OCI-LY7 (cell line): ENCODE results near the gene AJUBA. TPM values are rescaled to one million over a fixed set of nuclear protein-coding genes. Genes with fewer than 3 reads are reported as not detected.

Experiments
- BruUV-seq: library from RNA; stranded (reverse); fragments of 400-500 nt; replicated peaks from 2 replicates; lab custom pipeline; 2021; lab: Mats Ljungman, UMichigan
- CTCF ChIA-PET: fragments of 300-600 bp; sonication (Branson Sonifier 250); formaldehyde crosslinking; loops from one replicate; lab custom pipeline; 2022; ENCODE audit warnings: antibody characterized with exemption; ENCODE audit not compliant: unreplicated experiment; lab: Charles Lee
- POLR2A ChIA-PET: fragments of 300-600 bp; sonication (Branson Sonifier 250); formaldehyde crosslinking; loops from one replicate; lab custom pipeline; 2022; ENCODE audit warnings: antibody characterized with exemption; lab: Charles Lee
- DNase-seq: peaks from one replicate; pipeline ENCODE4 v3.0.0-alpha.2; 2015; ENCODE audit warnings: low spot score
- H2AFZ ChIP-seq: fragments of 200-600 bp; sonication (generic), shearing (Covaris generic); 2 replicates; pipeline ENCODE4 v1.6.1; 2014; ENCODE audit warnings: mild to moderate bottlenecking, antibody characterized with exemption, low read length, moderate library complexity
- H3K27ac ChIP-seq: fragments of 200-600 bp; sonication (generic); 2 replicates; pipeline ENCODE4 v1.5.1; 2014; ENCODE audit warnings: mixed run types, low read depth, mild to moderate bottlenecking, moderate library complexity, low read length, inconsistent platforms; ENCODE audit not compliant: poor library complexity, severe bottlenecking
- H3K36me3 ChIP-seq: fragments of 200-600 bp; sonication (generic); 2 replicates; pipeline ENCODE4 v1.6.1; 2014; ENCODE audit warnings: mild to moderate bottlenecking, antibody characterized with exemption, low read length, moderate library complexity, mixed read lengths; ENCODE audit not compliant: insufficient read depth
- H3K4me1 ChIP-seq: fragments of 200-600 bp; sonication (generic); 2 replicates; pipeline ENCODE4 v1.5.1; 2014; ENCODE audit warnings: mild to moderate bottlenecking, low read length; ENCODE audit not compliant: insufficient read depth, poor library complexity, severe bottlenecking
- H3K4me2 ChIP-seq: fragments of 200-600 bp; sonication (generic); 2 replicates; pipeline ENCODE4 v1.6.1; 2014; ENCODE audit warnings: mild to moderate bottlenecking, low read length
- H3K4me3 ChIP-seq: fragments of 200-600 bp; sonication (generic); 2 replicates; pipeline ENCODE4 v1.5.1; 2014; ENCODE audit warnings: mild to moderate bottlenecking, low read depth, low read length; ENCODE audit not compliant: poor library complexity, severe bottlenecking
- H3K79me2 ChIP-seq: fragments of 200-600 bp; sonication (generic); 2 replicates; pipeline ENCODE4 v1.6.1; 2016; ENCODE audit warnings: low read depth, mild to moderate bottlenecking, low read length, moderate library complexity, mixed read lengths; ENCODE audit not compliant: insufficient read depth
- H3K9me2 ChIP-seq: fragments of 200-600 bp; sonication (generic); 2 replicates; pipeline ENCODE4 v1.6.1; 2016; ENCODE audit warnings: mild to moderate bottlenecking, low read length, mixed read lengths; ENCODE audit not compliant: insufficient read depth
- H3K9me3 ChIP-seq: fragments of 200-600 bp; sonication (generic); 2 replicates; pipeline ENCODE4 v1.6.1; 2014; ENCODE audit warnings: mild to moderate bottlenecking, mixed run types, low read length, mixed read lengths
- H4K20me1 ChIP-seq: fragments of 200-600 bp; sonication (generic); 2 replicates; pipeline ENCODE4 v1.6.1; 2014; ENCODE audit warnings: mild to moderate bottlenecking, antibody characterized with exemption, low read length, moderate library complexity, mixed read lengths; ENCODE audit not compliant: insufficient read depth
- EZH2phosphoT487 ChIP-seq: fragments of 200-600 bp; sonication (generic); IDR thresholded peaks from 2 replicates; pipeline ENCODE4 v1.6.1; 2018; ENCODE audit warnings: low read depth, borderline replicate concordance, mild to moderate bottlenecking, mixed run types, antibody characterized with exemption, low read length, moderate library complexity, mixed read lengths
- intact Hi-C: fragments of 100-400 bp; cut with micrococcal nuclease; formaldehyde crosslinking; loops from one replicate; pipeline ENCODE4 v1.10.0; 2022; ENCODE audit not compliant: unreplicated experiment
- total RNA-seq, 2 experiments: library from RNA; depleted of rRNA in 1 of 2; stranded (reverse); fragments of >200 nt in 1 of 2; shearing (Covaris generic) in 1 of 2; gene quantifications; 2 replicates each; pipeline ENCODE4 v1.2.3, GENCODE V29; 2014 to 2022
- TF ChIP-seq, protein P1 (sequence below): fragments of 200-600 bp; sonication (generic); conservative IDR thresholded peaks from 2 replicates; pipeline ENCODE4 v1.5.1; 2014; ENCODE audit warnings: mild to moderate bottlenecking, antibody characterized with exemption, low read length, moderate library complexity, mixed read lengths

The AJUBA gene
- total RNA-seq, 2 experiments from 2014 or later = 0.22 to 0.88 TPM

DNA sequence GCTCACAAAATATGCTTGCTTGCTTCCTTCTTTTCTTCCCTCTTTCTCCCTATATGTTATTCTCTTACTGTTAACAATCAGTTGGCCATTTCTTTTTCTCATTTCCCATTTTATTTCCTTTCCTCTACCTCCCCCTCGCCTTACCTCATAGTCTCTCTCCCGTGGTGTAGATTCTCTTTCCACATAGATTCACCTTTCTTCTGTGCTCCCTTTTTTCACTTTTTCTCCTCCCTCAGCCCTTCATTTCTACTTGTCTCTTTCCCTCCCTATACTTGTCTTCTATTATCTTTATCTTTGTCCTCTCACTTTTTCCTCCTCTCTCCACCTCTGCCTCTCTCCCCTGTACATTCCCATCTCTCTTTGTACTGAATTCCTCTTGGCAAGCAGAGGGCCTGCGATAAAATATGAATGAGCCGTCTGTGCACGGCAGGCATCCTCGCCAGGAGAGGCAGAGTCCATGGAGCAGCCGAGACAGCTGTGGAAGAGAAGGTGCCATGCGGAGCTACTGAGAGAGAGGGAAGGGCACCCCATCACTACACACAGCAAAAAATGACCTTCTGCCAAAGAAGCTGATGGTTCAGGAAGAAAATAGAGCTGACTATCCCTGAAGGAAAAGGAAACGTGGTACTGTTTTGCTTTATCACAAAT, 15.4 kb upstream of the AJUBA start:
- no peak overlapping the region for H3K4me2 ChIP-seq
- BruUV-seq = no TSS peak
- no peaks in the 10 kb centered on the region for H3K36me3 ChIP-seq
- no peak overlapping the region for H3K27ac ChIP-seq
- intact Hi-C loops = no loop called here
- H2AFZ ChIP-seq = no peak overlapping the region
- H3K9me2 ChIP-seq = no peaks in the 10 kb centered on the region
- ChIA-PET CTCF (interaction anchor here (0.7 kb wide), 1 partner anchor 56 kb away, joined by 3 read pairs; no protein-coding TSS in a partner anchor), POLR2A (interaction anchor here (1.7 kb wide), 1 partner anchor 9 kb away, joined by 7 read pairs; no protein-coding TSS in a partner anchor)
- H3K79me2 ChIP-seq = no peaks in the 10 kb centered on the region
- H3K4me3 ChIP-seq = no peak overlapping the region
- no peak for DNase-seq
- H3K4me1 ChIP-seq = peaks cover 4% of the 10 kb centered on the region
- no peaks in the 10 kb centered on the region for H3K9me3 ChIP-seq
- H4K20me1 ChIP-seq = no peaks in the 10 kb centered on the region
- no peak for TF ChIP-seq EZH2phosphoT487

DNA sequence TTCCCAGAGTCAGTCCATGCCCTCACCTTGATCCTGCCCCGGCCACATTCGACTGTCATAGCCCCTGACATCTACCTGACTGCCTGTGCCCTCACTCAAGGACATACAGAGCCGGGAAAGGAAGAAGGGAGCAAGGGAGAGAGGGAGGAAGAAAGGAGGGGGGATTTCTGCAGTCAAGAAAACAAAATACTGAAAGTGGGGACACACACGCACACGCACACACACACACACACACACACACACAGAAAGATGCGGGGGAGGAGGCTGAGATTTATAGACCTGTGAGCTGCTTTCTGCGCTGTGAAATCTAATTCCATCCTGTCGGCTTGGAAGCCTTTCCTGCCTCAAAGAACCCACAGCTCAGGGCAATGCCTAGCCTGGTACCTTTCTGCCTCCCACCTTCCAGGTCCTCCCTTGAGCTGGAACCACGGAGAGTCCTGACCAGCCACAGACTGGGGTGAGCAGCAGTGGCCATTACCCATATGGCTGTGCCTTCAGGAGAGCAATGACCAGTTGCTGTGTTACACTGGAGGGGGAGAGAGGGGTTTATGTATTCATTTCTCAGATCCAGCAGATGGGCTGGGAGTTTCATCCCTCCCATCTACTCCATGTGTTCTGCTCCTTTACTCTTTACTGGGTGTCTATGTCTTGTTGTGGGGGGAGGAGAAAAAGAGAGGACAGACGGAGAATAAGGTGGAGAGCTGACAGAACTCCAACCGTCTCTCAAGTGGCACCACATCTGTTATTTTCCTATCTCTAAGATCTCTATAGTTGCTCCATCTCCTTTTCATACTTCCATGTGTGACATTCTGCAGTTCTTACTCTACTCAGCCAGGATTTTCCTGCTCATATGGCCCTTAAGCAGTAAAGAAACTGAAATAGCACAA, 14.7 kb upstream of the AJUBA start:
- Histone ChIP-seq H3K79me2 (no peaks in the 10 kb centered on the region), H3K36me3 (no peaks in the 10 kb centered on the region), H3K9me3 (no peaks in the 10 kb centered on the region), H3K27ac (no peak overlapping the region), H3K4me3 (no peak overlapping the region), H3K4me1 (peaks cover 4% of the 10 kb centered on the region), H4K20me1 (no peaks in the 10 kb centered on the region), H3K4me2 (no peak overlapping the region), H2AFZ (no peak overlapping the region), H3K9me2 (no peaks in the 10 kb centered on the region)
- DNase-seq = no peak
- intact Hi-C loops = no loop called here
- TF ChIP-seq, protein P1, sequence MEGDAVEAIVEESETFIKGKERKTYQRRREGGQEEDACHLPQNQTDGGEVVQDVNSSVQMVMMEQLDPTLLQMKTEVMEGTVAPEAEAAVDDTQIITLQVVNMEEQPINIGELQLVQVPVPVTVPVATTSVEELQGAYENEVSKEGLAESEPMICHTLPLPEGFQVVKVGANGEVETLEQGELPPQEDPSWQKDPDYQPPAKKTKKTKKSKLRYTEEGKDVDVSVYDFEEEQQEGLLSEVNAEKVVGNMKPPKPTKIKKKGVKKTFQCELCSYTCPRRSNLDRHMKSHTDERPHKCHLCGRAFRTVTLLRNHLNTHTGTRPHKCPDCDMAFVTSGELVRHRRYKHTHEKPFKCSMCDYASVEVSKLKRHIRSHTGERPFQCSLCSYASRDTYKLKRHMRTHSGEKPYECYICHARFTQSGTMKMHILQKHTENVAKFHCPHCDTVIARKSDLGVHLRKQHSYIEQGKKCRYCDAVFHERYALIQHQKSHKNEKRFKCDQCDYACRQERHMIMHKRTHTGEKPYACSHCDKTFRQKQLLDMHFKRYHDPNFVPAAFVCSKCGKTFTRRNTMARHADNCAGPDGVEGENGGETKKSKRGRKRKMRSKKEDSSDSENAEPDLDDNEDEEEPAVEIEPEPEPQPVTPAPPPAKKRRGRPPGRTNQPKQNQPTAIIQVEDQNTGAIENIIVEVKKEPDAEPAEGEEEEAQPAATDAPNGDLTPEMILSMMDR = no peak
- no peak for TF ChIP-seq EZH2phosphoT487
- CTCF ChIA-PET = interaction anchor here (0.5 to 1.1 kb wide), 2 partner anchors 10 to 327 kb away, joined by 3 to 4 read pairs; no protein-coding TSS in a partner anchor
- POLR2A ChIA-PET = interaction anchor here (0.7 to 3.1 kb wide), 3 partner anchors 10 to 121 kb away, joined by 3 to 41 read pairs (median 7); no protein-coding TSS in a partner anchor
- BruUV-seq = no TSS peak

DNA sequence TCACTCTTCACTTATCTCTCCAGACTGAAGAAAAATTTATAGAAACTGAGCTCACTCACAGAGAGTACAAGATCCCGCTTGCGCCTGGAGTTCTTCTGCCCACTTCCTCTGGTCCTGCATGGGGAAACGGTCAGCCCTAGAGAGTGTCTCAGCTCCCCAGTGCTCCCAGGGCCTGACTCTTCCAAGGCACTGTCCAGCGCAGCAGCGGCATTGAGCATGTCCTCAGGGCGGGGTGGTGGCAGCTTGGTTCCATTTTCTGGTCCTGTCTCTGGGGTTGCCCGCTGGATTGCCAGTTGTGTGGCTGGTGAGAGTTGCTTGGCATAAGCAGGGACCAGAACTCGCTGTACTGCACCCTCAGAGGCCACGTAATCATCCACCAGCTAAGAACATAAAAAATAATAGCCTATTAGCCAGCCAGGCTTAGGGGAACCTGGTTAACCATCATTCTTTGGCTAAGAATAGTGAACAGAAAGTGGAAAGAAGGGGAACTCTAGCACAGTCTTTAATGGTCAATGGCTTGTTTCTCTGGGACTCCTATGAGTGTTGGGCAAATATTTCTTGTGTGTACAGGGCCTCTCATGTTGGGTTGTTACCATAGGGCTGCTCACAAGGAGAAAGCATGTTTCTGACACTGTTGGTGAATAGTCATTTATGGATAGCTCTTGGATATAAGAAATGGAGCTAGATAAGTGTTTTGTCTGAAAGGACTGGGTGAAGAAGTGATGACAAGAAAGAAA, 13.7 kb upstream of the AJUBA start:
- Histone ChIP-seq H4K20me1 (no peaks in the 10 kb centered on the region), H3K4me1 (peaks cover 4% of the 10 kb centered on the region), H3K27ac (no peak overlapping the region), H3K4me2 (no peak overlapping the region), H2AFZ (no peak overlapping the region), H3K9me2 (no peaks in the 10 kb centered on the region), H3K4me3 (no peak overlapping the region), H3K79me2 (no peaks in the 10 kb centered on the region), H3K36me3 (no peaks in the 10 kb centered on the region), H3K9me3 (no peaks in the 10 kb centered on the region)
- POLR2A ChIA-PET = interaction anchor here (0.7 to 3.1 kb wide), 5 partner anchors 8 to 70 kb away, joined by 3 to 41 read pairs (median 5); partner anchors contain the start of gene PSMB5
- intact Hi-C loops = no loop called here
- no peak for DNase-seq
- TF ChIP-seq, protein P1 = no peak
- no peak for TF ChIP-seq EZH2phosphoT487
- BruUV-seq = no TSS peak
- CTCF ChIA-PET = interaction anchor here (0.7 to 2.5 kb wide), 6 partner anchors 9 to 100 kb away, joined by 3 to 16 read pairs (median 4); no protein-coding TSS in a partner anchor
